KG1 (cell line): ENCODE data around the gene TPR.

Experiments
- DNase-seq: peaks from one replicate; lab custom pipeline; 2025; lab: John Stamatoyannopoulos, UW

Gene TPR

GRCh38 chr1:186289943-186290545, 85.0 kb downstream of the TPR start:
- DNase-seq, result no peak

- DNase-seq, result no peak
These were observed 88.3 kb downstream of the TPR start for GRCh38 chr1:186286615-186287315.

- DNase-seq, result no peak
These were observed 91.7 kb downstream of the TPR start for GRCh38 chr1:186283374-186283773.

GRCh38 chr1:186282466-186282865, 92.6 kb downstream of the TPR start:
- DNase-seq, result no peak

- no peak for DNase-seq
These were observed 99.2 kb downstream of the TPR start for GRCh38 chr1:186275822-186276221.

GRCh38 chr1:186272486-186272885, 102.6 kb downstream of the TPR start:
- DNase-seq, result no peak

GRCh38 chr1:186271032-186271431, 104.0 kb downstream of the TPR start:
- no peak for DNase-seq
